Measurements from ENCODE around the gene ABCA2. TPM values are rescaled to one million over a fixed set of nuclear protein-coding genes. Genes with fewer than 3 reads are reported as not detected.
"Not testable (repeated sequence)": the region's sequence is repeated elsewhere in the genome, so short reads cannot be mapped to it uniquely, and the experiment has no call there.

Gene ABCA2
- total RNA-seq, 1 experiment from 2014 or later, result 19.2 TPM

GRCh38 chr9:137007108-137007815, 20.8 kb downstream of the ABCA2 start:
- H3K4me3 Mint-ChIP-seq, result no peak overlapping the region
- POLR2A ChIA-PET, result no interaction called here
- H3K4me1 Mint-ChIP-seq, result no peaks in the 10 kb centered on the region
- peaks cover 6% of the 10 kb centered on the region; the same call in 1 of the 2 replicates for H3K36me3 Mint-ChIP-seq
- ATAC-seq (no peak), DNase-seq (ENCODE audit: low spot score) (no peak)
- TF ChIP-seq ATF1 (CRISPR knock-in tag; IDR thresholded peaks at IDR 0.05) (no peak), ELF4 (CRISPR knock-in tag; IDR thresholded peaks at IDR 0.05; ENCODE audit: low read depth) (no peak), NR2C2 (CRISPR knock-in tag; IDR thresholded peaks at IDR 0.05) (no peak), RORB (CRISPR knock-in tag; IDR thresholded peaks at IDR 0.05) (no peak), ZBTB43 (CRISPR knock-in tag; IDR thresholded peaks at IDR 0.05) (no peak), TCF7 (CRISPR knock-in tag; IDR thresholded peaks at IDR 0.05; ENCODE audit: low read depth) (no peak), NFATC4 (CRISPR knock-in tag; IDR thresholded peaks at IDR 0.05) (no peak), ZBTB21 (CRISPR knock-in tag; IDR thresholded peaks at IDR 0.05; ENCODE audit: borderline replicate concordance) (no peak)
- TF ChIP-seq, protein P1, sequence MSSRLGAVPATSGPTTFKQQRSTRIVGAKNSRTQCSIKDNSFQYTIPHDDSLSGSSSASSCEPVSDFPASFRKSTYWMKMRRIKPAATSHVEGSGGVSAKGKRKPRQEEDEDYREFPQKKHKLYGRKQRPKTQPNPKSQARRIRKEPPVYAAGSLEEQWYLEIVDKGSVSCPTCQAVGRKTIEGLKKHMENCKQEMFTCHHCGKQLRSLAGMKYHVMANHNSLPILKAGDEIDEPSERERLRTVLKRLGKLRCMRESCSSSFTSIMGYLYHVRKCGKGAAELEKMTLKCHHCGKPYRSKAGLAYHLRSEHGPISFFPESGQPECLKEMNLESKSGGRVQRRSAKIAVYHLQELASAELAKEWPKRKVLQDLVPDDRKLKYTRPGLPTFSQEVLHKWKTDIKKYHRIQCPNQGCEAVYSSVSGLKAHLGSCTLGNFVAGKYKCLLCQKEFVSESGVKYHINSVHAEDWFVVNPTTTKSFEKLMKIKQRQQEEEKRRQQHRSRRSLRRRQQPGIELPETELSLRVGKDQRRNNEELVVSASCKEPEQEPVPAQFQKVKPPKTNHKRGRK (CRISPR knock-in tag; IDR thresholded peaks at IDR 0.05; ENCODE audit: borderline replicate concordance), result no peak
- H3K27ac Mint-ChIP-seq, result no peak overlapping the region
- CTCF ChIA-PET, result interaction anchor here (1.0 to 1.4 kb wide), 3 partner anchors 19 to 27 kb away, joined by 3 to 9 read pairs (median 3); no protein-coding TSS in a partner anchor
- peaks cover 8% of the 10 kb centered on the region for H3K9me3 Mint-ChIP-seq
- peaks cover 6% of the 10 kb centered on the region; the same call in 1 of the 2 replicates for H3K27me3 Mint-ChIP-seq (ENCODE audit: low read depth)

DNA sequence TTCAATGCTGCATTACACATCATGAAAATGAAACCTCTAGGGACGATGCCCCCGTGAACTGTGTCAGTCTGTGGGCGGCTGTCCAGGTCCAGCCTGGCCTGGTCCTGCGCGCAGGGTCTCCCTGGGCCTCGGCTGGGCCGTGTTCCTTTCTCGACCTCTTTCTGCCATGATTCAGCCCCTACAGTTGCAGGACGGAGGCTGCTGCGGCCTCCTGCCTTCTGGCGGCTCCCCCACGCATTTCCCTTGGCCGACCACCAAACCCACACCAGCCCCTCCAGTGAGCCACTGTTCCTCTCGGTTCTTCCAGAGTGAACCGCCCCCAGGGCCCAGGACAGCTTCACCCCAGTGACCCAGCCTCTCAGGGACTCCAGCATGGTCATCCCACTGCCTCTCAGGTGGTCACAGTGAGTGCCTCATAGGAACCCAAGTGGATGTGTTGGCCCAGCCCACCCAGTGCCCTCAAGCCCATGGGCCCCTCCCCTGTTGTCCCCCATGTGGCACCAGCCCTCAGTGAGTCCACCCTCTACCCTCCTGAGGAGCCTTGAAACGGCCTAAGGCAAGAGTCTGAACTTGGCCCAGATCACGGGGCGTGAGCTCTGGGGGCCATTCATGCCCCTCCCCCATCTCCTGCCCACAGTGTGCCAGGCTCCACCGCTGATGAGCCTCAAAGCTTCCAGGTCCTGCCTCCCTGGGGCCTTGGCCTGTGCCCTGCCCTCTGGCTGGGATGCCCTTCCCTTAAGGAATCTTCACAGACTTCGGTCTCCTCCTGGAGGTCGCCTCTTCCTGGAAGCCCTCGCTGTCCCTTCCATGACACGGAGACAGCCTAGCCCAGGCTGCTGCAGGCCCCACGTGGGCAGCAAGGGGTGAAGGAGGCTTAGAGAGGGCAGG, 21.7 kb downstream of the ABCA2 start:
- ATAC-seq, result no peak
- POLR2A ChIA-PET, result no interaction called here
- TF ChIP-seq IRF2 (CRISPR knock-in tag; IDR thresholded peaks at IDR 0.05; ENCODE audit: borderline replicate concordance, low read depth), result no peak

DNA sequence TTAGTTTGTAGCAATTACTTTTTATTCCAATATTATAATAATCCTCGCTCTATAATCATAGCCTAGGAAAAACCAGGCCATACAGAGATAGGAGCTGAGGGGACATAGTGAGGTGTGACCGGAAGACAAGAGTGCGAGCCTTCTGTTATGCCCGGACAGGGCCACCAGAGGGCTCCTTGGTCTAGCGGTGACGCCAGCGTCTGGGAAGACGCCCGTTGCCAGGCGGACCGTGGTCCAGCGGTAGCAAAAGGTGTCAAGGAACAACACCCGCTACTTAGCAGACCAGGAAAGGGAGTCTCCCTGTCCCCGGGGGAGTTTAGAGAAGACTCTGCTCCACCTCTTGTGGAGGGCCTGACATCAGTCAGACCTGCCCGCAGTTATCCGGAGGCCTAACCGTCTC, 23.8 kb downstream of the ABCA2 start:
- ATAC-seq; H3K27ac Mint-ChIP-seq; H3K9me3 Mint-ChIP-seq; POLR2A ChIA-PET; H3K36me3 Mint-ChIP-seq; H3K27me3 Mint-ChIP-seq (ENCODE audit: low read depth); H3K4me1 Mint-ChIP-seq; H3K4me3 Mint-ChIP-seq: not testable (repeated sequence)
- TF ChIP-seq, protein P2, sequence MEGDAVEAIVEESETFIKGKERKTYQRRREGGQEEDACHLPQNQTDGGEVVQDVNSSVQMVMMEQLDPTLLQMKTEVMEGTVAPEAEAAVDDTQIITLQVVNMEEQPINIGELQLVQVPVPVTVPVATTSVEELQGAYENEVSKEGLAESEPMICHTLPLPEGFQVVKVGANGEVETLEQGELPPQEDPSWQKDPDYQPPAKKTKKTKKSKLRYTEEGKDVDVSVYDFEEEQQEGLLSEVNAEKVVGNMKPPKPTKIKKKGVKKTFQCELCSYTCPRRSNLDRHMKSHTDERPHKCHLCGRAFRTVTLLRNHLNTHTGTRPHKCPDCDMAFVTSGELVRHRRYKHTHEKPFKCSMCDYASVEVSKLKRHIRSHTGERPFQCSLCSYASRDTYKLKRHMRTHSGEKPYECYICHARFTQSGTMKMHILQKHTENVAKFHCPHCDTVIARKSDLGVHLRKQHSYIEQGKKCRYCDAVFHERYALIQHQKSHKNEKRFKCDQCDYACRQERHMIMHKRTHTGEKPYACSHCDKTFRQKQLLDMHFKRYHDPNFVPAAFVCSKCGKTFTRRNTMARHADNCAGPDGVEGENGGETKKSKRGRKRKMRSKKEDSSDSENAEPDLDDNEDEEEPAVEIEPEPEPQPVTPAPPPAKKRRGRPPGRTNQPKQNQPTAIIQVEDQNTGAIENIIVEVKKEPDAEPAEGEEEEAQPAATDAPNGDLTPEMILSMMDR (IDR thresholded peaks at IDR 0.05), result peak; percentile 41
- DNase-seq (ENCODE audit: low spot score), result peak; percentile 59
- CTCF ChIA-PET, result interaction anchor here (0.7 to 3.7 kb wide), 7 partner anchors 10 to 56 kb away, joined by 3 to 23 read pairs (median 6); partner anchors contain the start of gene PAXX

More for the DNA sequence above, 21.7 kb downstream of the ABCA2 start:
- Mint-ChIP-seq H3K9me3 (peaks cover 8% of the 10 kb centered on the region), H3K27me3 (ENCODE audit: low read depth) (peaks cover 6% of the 10 kb centered on the region; the same call in 1 of the 2 replicates), H3K36me3 (peaks cover 6% of the 10 kb centered on the region; the same call in 1 of the 2 replicates), H3K4me1 (no peaks in the 10 kb centered on the region), H3K27ac (no peak overlapping the region), H3K4me3 (no peak overlapping the region)
- no peak for DNase-seq (ENCODE audit: low spot score)
- CTCF ChIA-PET, result interaction anchor here (1.4 to 3.7 kb wide), 2 partner anchors 23 kb away, joined by 9 to 23 read pairs; no protein-coding TSS in a partner anchor

GRCh38 chr9:137002646-137003041, 25.4 kb downstream of the ABCA2 start:
- Mint-ChIP-seq H3K4me3 (no peak overlapping the region), H3K9me3 (peaks cover 8% of the 10 kb centered on the region), H3K4me1 (0 out of 2 replicates have a peak, but pooled peaks cover 2% of the 10 kb centered on the region), H3K27me3 (ENCODE audit: low read depth) (peaks cover 6% of the 10 kb centered on the region; the same call in 1 of the 2 replicates), H3K27ac (no peak overlapping the region), H3K36me3 (peaks cover 6% of the 10 kb centered on the region; the same call in 1 of the 2 replicates)
- CTCF ChIA-PET, result interaction anchor here (0.7 to 3.7 kb wide), 9 partner anchors 18 to 189 kb away, joined by 3 to 23 read pairs (median 5); partner anchors contain the start of gene NPDC1
- DNase-seq (ENCODE audit: low spot score) (no peak), ATAC-seq (no peak)
- POLR2A ChIA-PET, result interaction anchor here (0.7 kb wide), 1 partner anchor 544 kb away, joined by 4 read pairs; no protein-coding TSS in a partner anchor
- TF ChIP-seq, protein P3, sequence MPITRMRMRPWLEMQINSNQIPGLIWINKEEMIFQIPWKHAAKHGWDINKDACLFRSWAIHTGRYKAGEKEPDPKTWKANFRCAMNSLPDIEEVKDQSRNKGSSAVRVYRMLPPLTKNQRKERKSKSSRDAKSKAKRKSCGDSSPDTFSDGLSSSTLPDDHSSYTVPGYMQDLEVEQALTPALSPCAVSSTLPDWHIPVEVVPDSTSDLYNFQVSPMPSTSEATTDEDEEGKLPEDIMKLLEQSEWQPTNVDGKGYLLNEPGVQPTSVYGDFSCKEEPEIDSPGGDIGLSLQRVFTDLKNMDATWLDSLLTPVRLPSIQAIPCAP (CRISPR knock-in tag; IDR thresholded peaks at IDR 0.05), result no peak
- TF ChIP-seq, protein P4, sequence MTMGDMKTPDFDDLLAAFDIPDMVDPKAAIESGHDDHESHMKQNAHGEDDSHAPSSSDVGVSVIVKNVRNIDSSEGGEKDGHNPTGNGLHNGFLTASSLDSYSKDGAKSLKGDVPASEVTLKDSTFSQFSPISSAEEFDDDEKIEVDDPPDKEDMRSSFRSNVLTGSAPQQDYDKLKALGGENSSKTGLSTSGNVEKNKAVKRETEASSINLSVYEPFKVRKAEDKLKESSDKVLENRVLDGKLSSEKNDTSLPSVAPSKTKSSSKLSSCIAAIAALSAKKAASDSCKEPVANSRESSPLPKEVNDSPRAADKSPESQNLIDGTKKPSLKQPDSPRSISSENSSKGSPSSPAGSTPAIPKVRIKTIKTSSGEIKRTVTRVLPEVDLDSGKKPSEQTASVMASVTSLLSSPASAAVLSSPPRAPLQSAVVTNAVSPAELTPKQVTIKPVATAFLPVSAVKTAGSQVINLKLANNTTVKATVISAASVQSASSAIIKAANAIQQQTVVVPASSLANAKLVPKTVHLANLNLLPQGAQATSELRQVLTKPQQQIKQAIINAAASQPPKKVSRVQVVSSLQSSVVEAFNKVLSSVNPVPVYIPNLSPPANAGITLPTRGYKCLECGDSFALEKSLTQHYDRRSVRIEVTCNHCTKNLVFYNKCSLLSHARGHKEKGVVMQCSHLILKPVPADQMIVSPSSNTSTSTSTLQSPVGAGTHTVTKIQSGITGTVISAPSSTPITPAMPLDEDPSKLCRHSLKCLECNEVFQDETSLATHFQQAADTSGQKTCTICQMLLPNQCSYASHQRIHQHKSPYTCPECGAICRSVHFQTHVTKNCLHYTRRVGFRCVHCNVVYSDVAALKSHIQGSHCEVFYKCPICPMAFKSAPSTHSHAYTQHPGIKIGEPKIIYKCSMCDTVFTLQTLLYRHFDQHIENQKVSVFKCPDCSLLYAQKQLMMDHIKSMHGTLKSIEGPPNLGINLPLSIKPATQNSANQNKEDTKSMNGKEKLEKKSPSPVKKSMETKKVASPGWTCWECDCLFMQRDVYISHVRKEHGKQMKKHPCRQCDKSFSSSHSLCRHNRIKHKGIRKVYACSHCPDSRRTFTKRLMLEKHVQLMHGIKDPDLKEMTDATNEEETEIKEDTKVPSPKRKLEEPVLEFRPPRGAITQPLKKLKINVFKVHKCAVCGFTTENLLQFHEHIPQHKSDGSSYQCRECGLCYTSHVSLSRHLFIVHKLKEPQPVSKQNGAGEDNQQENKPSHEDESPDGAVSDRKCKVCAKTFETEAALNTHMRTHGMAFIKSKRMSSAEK (CRISPR knock-in tag; IDR thresholded peaks at IDR 0.05; ENCODE audit: borderline replicate concordance), result no peak
- no peak for TF ChIP-seq RELA (CRISPR knock-in tag; IDR thresholded peaks at IDR 0.05; ENCODE audit: borderline replicate concordance)
- TF ChIP-seq SOX15 (CRISPR knock-in tag; IDR thresholded peaks at IDR 0.05), result no peak
